ENCODE measurements around the gene RNF225. TPM values are rescaled to one million over a fixed set of nuclear protein-coding genes. Genes with fewer than 3 reads are reported as not detected.

The RNF225 gene
- total and polyA plus RNA-seq, 9 of the 15 experiments (the other 6 are each of a cell fraction or from before 2014, with no cell fraction given): 0.33 TPM; not detected in 8

GRCh38 chr19:58400916-58401839 is 5.7 kb downstream of the RNF225 start (continued):
- TF ChIP-seq MLX (CRISPR knock-in tag; conservative IDR thresholded peaks at IDR 0.05) (no peak; a peak in 1 of 4 replicates), XRCC4 (IDR thresholded peaks at IDR 0.05; ENCODE audit: extremely low read depth, insufficient read depth, insufficient read length) (no peak), TAL1 (IDR thresholded peaks at IDR 0.05) (no peak), HNRNPLL (IDR thresholded peaks at IDR 0.05; ENCODE audit: low read depth, low read length, poor library complexity, severe bottlenecking) (peak; percentile 95), ZNF512 (tag; IDR thresholded peaks at IDR 0.05) (no peak), HOMEZ (CRISPR knock-in tag; IDR thresholded peaks at IDR 0.05) (0 out of 2 replicates have a peak, but pooled peaks have one; percentile 58), E2F4 (CRISPR knock-in tag; IDR thresholded peaks at IDR 0.05; ENCODE audit: low read depth) (peak; percentile 59), FOXM1 (IDR thresholded peaks at IDR 0.05; ENCODE audit: low read depth) (no peak), FOXM1 (CRISPR knock-in tag; IDR thresholded peaks at IDR 0.05; ENCODE audit: low read depth) (no peak), LARP7 (IDR thresholded peaks at IDR 0.05) (no peak), TARDBP (IDR thresholded peaks at IDR 0.05) (no peak), NFATC3 (IDR thresholded peaks at IDR 0.05) (no peak), CREB1 (IDR thresholded peaks at IDR 0.05) (peak; percentile 98), CREB1 (CRISPR knock-in tag; IDR thresholded peaks at IDR 0.05) (peak; percentile 98)
- TF ChIP-seq, protein P1, sequence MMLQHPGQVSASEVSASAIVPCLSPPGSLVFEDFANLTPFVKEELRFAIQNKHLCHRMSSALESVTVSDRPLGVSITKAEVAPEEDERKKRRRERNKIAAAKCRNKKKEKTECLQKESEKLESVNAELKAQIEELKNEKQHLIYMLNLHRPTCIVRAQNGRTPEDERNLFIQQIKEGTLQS (IDR thresholded peaks at IDR 0.05): no peak
- TF ChIP-seq, protein P1 (CRISPR knock-in tag; conservative IDR thresholded peaks at IDR 0.05): no peak
- TF ChIP-seq, protein P2, sequence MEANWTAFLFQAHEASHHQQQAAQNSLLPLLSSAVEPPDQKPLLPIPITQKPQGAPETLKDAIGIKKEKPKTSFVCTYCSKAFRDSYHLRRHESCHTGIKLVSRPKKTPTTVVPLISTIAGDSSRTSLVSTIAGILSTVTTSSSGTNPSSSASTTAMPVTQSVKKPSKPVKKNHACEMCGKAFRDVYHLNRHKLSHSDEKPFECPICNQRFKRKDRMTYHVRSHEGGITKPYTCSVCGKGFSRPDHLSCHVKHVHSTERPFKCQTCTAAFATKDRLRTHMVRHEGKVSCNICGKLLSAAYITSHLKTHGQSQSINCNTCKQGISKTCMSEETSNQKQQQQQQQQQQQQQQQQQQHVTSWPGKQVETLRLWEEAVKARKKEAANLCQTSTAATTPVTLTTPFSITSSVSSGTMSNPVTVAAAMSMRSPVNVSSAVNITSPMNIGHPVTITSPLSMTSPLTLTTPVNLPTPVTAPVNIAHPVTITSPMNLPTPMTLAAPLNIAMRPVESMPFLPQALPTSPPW (CRISPR knock-in tag; IDR thresholded peaks at IDR 0.05): peak; percentile 76
